Spleen (tissue), 11 donors: ENCODE measurements around the gene SAG. TPM values are rescaled to one million over a fixed set of nuclear protein-coding genes. Genes with fewer than 3 reads are reported as not detected.

ENCODE experiments used
- DNase-seq: peaks from one replicate; pipeline ENCODE4 v3.0.0-alpha.2; 2020
- H3K27ac ChIP-seq, 8 donors: fragments of 200-600 bp; sonication (generic) in 7 of 8; 1 replicate in 4 of 8; 2 replicates in 4 of 8; pipeline versions ENCODE4 v1.5.0 to v1.8.0; 2016 to 2021; ENCODE audit warnings: inconsistent platforms in 4 of 8, mild to moderate bottlenecking in 4 of 8, moderate library complexity in 1 of 8
- H3K27me3 ChIP-seq, 7 donors: fragments of 200-600 bp; sonication (generic) in 6 of 7; replicated peaks in 1 of 7; 1 replicate in 4 of 7; 2 replicates in 3 of 7; pipeline versions ENCODE4 v1.5.0 to v1.8.0; 2016 to 2021; ENCODE audit warnings: inconsistent platforms in 3 of 7, mild to moderate bottlenecking in 1 of 7
- H3K36me3 ChIP-seq, 6 donors: fragments of 200-600 bp; sonication (generic) in 5 of 6; 1 replicate in 4 of 6; 2 replicates in 2 of 6; pipeline versions ENCODE4 v1.5.0 to v1.8.0; 2016 to 2021; ENCODE audit warnings: inconsistent platforms in 2 of 6
- H3K4me1 ChIP-seq, 6 donors: fragments of 200-600 bp; sonication (generic) in 5 of 6; 1 replicate in 3 of 6; 2 replicates in 3 of 6; pipeline versions ENCODE4 v1.5.0 to v1.8.0; 2016 to 2021; ENCODE audit warnings: inconsistent platforms in 3 of 6
- H3K4me3 ChIP-seq, 8 donors: fragments of 200-600 bp; sonication (generic) in 7 of 8; 1 replicate in 4 of 8; 2 replicates in 4 of 8; pipeline versions ENCODE4 v1.5.0 to v1.8.0; 2016 to 2021; ENCODE audit warnings: inconsistent platforms in 4 of 8, mild to moderate bottlenecking in 4 of 8, moderate library complexity in 2 of 8
- H3K9me3 ChIP-seq, 8 donors: fragments of 200-600 bp; sonication (generic) in 7 of 8; 1 replicate in 4 of 8; 2 replicates in 4 of 8; pipeline versions ENCODE4 v1.5.0 to v1.8.0; 2016 to 2021; ENCODE audit warnings: inconsistent platforms in 4 of 8
- POLR2A ChIP-seq, 3 donors: fragments of 450-650 bp; IDR thresholded peaks; one replicate each; pipeline ENCODE4 v1.5.1; 2017; ENCODE audit warnings: antibody characterized with exemption in 3 of 3, mild to moderate bottlenecking in 1 of 3
- POLR2AphosphoS5 ChIP-seq, 3 donors: sonication (generic); formaldehyde crosslinking; IDR thresholded peaks; one replicate each; pipeline ENCODE4 v1.5.1; 2017; ENCODE audit warnings: antibody characterized with exemption in 3 of 3
- WGBS, 5 donors: extraction: QIAGEN DNeasy Blood & Tissue Kit in 3 of 5; methylation state at CpG; one replicate each; pipeline versions ENCODE4 v1.1.5 to v1.1.7; 2013 to 2018; 5-methylcytosine and 5-hydroxymethylcytosine counted together
- intact Hi-C: fragments of 100-400 bp; cut with DNase I; formaldehyde crosslinking; loops from one replicate; pipeline ENCODE4 v1.15.0; 2023; ENCODE audit warnings: low total_unique reads
- polyA plus RNA-seq, 3 donors: library from polyadenylated mRNA; stranded (reverse); fragments of 200-250 nt; gene quantifications; one replicate each; pipeline ENCODE4 v1.2.1, GENCODE V29; 2013
- total RNA-seq, 7 donors: library from RNA; depleted of rRNA in 3 of 7; stranded (reverse); fragments of >200 nt in 3 of 7; fragmentation: NEBNext Ultra II Directional in 4 of 7; extraction: Animal tissue kit (Norgen Biotek cat#: 25700) in 4 of 7; gene quantifications; one replicate each; pipeline versions ENCODE4 v1.1.0 to v1.2.1, GENCODE V29; 2016 to 2021
- TF ChIP-seq, protein P1 (sequence below), 11 experiments: fragments of 200-600 bp in 7 of 11; fragments of 450-650 bp in 4 of 11; sonication (generic) in 4 of 11; IDR thresholded peaks in 8 of 11; conservative IDR thresholded peaks in 3 of 11; 1 replicate in 7 of 11; 2 replicates in 4 of 11; pipeline versions ENCODE4 v1.4.0 to v1.8.0; 2016 to 2021; ENCODE audit warnings: antibody characterized with exemption in 11 of 11, inconsistent platforms in 4 of 11, mild to moderate bottlenecking in 1 of 11
- donor health status: healthy with polysubstance abuse.
- donor health status: DM: no; HTN: no; CAD: no; lungs with moderate emphysema.
- donor health status: DM: no; HTN: no; CAD: no.
- donor health status: Bipolar disorder and iron deficiency.
- donor health status: healthy.
- donor health status: DM: no; HTN: no; CAD: no.
- donor health status: DM: yes; HTN: yes; CAD: no.

SAG gene
- total and polyA plus RNA-seq, 10 donors = 0.09 to 0.20 TPM; not detected in 8

DNA sequence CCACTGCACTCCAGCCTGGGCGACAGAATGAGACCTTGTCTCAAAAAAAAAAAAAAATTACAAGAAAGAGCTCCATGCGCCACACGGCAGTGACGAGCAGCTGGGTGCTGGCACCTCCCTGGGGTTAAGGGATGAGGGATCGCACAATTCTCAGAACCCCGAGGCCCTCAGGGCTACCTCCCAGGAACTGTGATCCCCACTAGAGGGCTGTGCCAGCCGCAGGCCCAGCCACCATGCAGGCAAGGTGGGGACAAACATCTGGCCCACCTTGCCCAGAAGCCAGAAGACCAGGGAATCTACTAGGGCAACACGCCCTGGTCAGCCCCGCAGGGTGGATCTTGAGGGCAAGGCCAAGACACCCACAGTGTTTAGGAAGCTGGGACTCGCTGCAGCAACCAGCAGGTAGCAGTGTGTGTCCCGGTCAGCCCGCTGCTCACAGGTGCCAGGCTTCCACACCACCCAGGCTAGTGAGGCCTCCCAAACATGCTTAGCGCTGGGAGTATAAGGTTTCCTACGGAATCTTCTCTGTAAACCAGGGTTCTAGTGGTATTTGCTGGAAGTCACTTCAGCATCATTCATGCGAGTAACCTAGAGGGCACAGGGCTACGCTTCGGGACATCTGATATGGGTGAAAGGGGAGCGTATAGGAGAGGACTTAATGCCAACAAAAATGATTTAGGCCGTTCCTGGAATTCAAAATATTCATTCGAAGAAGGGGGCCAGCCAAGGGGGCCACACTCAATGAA is 6.7 kb downstream of the SAG start:
- TF ChIP-seq, protein P1, sequence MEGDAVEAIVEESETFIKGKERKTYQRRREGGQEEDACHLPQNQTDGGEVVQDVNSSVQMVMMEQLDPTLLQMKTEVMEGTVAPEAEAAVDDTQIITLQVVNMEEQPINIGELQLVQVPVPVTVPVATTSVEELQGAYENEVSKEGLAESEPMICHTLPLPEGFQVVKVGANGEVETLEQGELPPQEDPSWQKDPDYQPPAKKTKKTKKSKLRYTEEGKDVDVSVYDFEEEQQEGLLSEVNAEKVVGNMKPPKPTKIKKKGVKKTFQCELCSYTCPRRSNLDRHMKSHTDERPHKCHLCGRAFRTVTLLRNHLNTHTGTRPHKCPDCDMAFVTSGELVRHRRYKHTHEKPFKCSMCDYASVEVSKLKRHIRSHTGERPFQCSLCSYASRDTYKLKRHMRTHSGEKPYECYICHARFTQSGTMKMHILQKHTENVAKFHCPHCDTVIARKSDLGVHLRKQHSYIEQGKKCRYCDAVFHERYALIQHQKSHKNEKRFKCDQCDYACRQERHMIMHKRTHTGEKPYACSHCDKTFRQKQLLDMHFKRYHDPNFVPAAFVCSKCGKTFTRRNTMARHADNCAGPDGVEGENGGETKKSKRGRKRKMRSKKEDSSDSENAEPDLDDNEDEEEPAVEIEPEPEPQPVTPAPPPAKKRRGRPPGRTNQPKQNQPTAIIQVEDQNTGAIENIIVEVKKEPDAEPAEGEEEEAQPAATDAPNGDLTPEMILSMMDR (IDR thresholded peaks at IDR 0.05 in 8 of 11, conservative IDR thresholded peaks at IDR 0.05 in 3 of 11) = no peak
- TF ChIP-seq POLR2AphosphoS5 (IDR thresholded peaks at IDR 0.05) (no peak), POLR2A (IDR thresholded peaks at IDR 0.05) (no peak)
- intact Hi-C loops = no loop called here
- Histone ChIP-seq H3K4me3 (no peak overlapping the region), H3K36me3 (no peaks in the 10 kb centered on the region), H3K4me1 (peaks cover 0 to 27% (median 0%) of the 10 kb centered on the region in 6 donors), H3K9me3 (no peaks in the 10 kb centered on the region), H3K27me3 (no peaks in the 10 kb centered on the region), H3K27ac (no peak overlapping the region)
- DNase-seq = no peak
- 92 to 96% (median 92%) methylated on average over 17 to 20 of the region's 20 CpGs for WGBS, 5 donors

DNA sequence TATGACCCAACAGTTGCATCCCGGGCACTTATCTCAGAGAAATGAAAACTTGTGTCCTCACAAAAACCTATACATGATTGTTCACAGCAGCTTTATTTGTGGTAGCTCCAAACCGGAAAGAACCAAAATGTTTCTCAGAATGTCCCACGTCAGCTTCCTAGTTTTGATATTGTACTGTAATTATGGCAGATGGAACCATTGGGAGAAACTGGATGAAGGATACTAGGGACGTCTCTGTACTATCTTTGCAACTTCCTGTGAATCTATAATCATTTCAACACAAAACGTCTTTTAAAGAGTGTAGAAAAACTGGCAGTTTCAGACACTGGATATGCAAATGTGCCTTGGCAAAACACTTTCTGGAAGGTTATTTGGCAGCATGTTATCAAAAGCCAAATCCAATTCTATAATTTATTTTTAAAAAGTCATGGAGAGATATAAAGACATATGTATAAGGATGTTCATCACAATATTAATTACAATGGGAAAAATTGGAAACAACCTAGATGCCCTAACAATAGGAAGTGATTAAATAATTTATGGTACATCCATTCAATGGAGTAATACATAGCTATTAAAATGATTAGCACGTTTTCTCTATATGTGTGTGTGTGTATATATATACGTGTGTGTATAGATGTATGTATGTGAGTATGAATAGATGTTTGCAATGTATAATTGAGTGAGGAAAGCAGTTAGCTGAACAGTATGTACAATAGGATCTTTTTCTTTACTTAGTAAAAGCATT is 9.8 kb downstream of the SAG start:
- Histone ChIP-seq H3K27ac (no peak overlapping the region), H3K27me3 (no peaks in the 10 kb centered on the region), H3K4me3 (no peak overlapping the region), H3K36me3 (no peaks in the 10 kb centered on the region), H3K4me1 (peaks cover 0 to 19% (median 1%) of the 10 kb centered on the region in 6 donors), H3K9me3 (no peaks in the 10 kb centered on the region)
- TF ChIP-seq, protein P1 (IDR thresholded peaks at IDR 0.05 in 8 of 11, conservative IDR thresholded peaks at IDR 0.05 in 3 of 11) = no peak
- no peak for TF ChIP-seq POLR2A (IDR thresholded peaks at IDR 0.05)
- no peak for TF ChIP-seq POLR2AphosphoS5 (IDR thresholded peaks at IDR 0.05)
- 61 to 77% (median 66%) methylated on average over 7 of the region's 7 CpGs for WGBS, 5 donors
- intact Hi-C loops = no loop called here
- DNase-seq = no peak

DNA sequence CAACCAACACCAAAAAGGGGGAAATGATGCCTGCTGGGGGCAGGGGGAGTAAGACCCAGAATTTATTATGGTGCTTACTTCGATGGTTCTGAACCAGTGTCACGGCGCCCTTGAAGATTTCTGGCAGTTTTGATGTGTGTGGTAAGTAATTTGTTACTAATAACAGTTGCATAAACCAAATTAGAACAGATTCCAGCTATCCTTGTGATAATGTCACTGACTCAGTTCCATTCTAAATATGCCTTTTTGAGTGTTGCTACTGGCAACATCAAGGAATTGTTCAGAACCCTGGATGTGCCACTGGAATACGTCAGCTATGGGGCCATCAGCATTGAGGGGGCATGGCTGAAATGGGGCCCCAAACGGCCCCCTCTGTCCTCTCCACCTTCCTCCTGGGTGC is 11.6 kb downstream of the SAG start:
- H3K4me1 ChIP-seq = peaks cover 0 to 19% (median 4%) of the 10 kb centered on the region in 6 donors
- no peaks in the 10 kb centered on the region for H3K36me3 ChIP-seq
- no peak overlapping the region for H3K27ac ChIP-seq
- TF ChIP-seq POLR2A (IDR thresholded peaks at IDR 0.05) = no peak
- TF ChIP-seq, protein P1 (IDR thresholded peaks at IDR 0.05 in 8 of 11, conservative IDR thresholded peaks at IDR 0.05 in 3 of 11) = no peak
- no peak for TF ChIP-seq POLR2AphosphoS5 (IDR thresholded peaks at IDR 0.05)
- DNase-seq = no peak
- intact Hi-C loops = no loop called here
- no peak overlapping the region for H3K4me3 ChIP-seq
- H3K27me3 ChIP-seq = no peaks in the 10 kb centered on the region
- WGBS, 5 donors = 79 to 89% (median 81%) methylated on average over 5 of the region's 5 CpGs
- H3K9me3 ChIP-seq = no peaks in the 10 kb centered on the region

DNA sequence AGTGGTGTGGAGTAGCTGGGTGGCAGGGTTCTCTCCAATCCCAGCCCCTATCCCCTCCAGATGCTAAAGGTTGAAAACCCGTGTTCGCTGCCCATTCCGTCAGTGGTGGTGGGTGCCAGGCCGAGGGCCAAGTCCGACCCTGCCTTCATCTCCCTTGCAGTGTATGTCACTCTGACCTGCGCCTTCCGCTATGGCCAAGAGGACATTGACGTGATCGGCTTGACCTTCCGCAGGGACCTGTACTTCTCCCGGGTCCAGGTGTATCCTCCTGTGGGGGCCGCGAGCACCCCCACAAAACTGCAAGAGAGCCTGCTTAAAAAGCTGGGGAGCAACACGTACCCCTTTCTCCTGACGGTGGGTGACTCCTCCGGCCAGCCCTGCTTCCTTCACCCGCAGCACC is 12.9 kb downstream of the SAG start:
- H3K27me3 ChIP-seq = no peaks in the 10 kb centered on the region
- peaks cover 0 to 19% (median 4%) of the 10 kb centered on the region in 6 donors for H3K4me1 ChIP-seq
- no peaks in the 10 kb centered on the region for H3K36me3 ChIP-seq
- no peaks in the 10 kb centered on the region for H3K9me3 ChIP-seq
- WGBS, 5 donors = 92 to 96% (median 95%) methylated on average over 17 of the region's 17 CpGs
- DNase-seq = peak; percentile 62
- intact Hi-C loops = no loop called here
- no peak for TF ChIP-seq POLR2AphosphoS5 (IDR thresholded peaks at IDR 0.05)
- TF ChIP-seq, protein P1 (IDR thresholded peaks at IDR 0.05 in 8 of 11, conservative IDR thresholded peaks at IDR 0.05 in 3 of 11) = no peak
- H3K27ac ChIP-seq = no peak overlapping the region
- H3K4me3 ChIP-seq = no peak overlapping the region
